NOMO-1 treated with dmso at 0.1 percent for 144 hours (cell line): Measurements from ENCODE around the gene HNRNPCL4.
"Not testable (repeated sequence)": the region's sequence is repeated elsewhere in the genome, so short reads cannot be mapped to it uniquely, and the experiment has no call there.

ENCODE experiments used
- DNase-seq: peaks from one replicate; lab custom pipeline; 2025; ENCODE audit not compliant: unreplicated experiment; lab: John Stamatoyannopoulos, UW

Gene HNRNPCL4

GRCh38 chr1:13165531-13165930, at the start of gene HNRNPCL4:
Gene HNRNPCL4 (minus strand): TSS chr1:13165631. CDS start chr1:13165467, 164 bp downstream.
- DNase-seq: not testable (repeated sequence)

GRCh38 chr1:13208712-13209111, 43.3 kb upstream of the HNRNPCL4 start:
- DNase-seq: not testable (repeated sequence)

GRCh38 chr1:13201309-13201708, 35.9 kb upstream of the HNRNPCL4 start, which contains the start of gene PRAMEF13:
Gene PRAMEF13 (minus strand): TSS chr1:13201409. CDS start chr1:13199589, 1,820 bp downstream.
- not testable (repeated sequence) for DNase-seq

GRCh38 chr1:13171548-13171947, 6.1 kb upstream of the HNRNPCL4 start, which contains the start of gene PRAMEF9:
Gene PRAMEF9 (plus strand): TSS chr1:13171848. CDS start chr1:13175281, 3,433 bp downstream.
- DNase-seq: not testable (repeated sequence)

- DNase-seq: not testable (repeated sequence)
Measured at GRCh38 chr1:13155909-13156308, 9.5 kb downstream of the HNRNPCL4 start, which contains the start of gene PRAMEF26. Gene PRAMEF26 (minus strand): TSS chr1:13156009. CDS start chr1:13153095, 2,914 bp downstream.

- DNase-seq: not testable (repeated sequence)
Measured at GRCh38 chr1:13116754-13117153, 48.7 kb downstream of the HNRNPCL4 start, which contains the start of gene HNRNPCL2. Gene HNRNPCL2 (minus strand): TSS chr1:13116854. CDS start chr1:13116400, 454 bp downstream.
